ENCODE measurements around the gene PPA1. TPM values are rescaled to one million over a fixed set of nuclear protein-coding genes. Genes with fewer than 3 reads are reported as not detected.

The PPA1 gene
- total RNA-seq, 1 experiment from 2014 or later, result 180 TPM

GRCh38 chr10:70155255-70155838, 77.9 kb downstream of the PPA1 start:
- POLR2A ChIA-PET, result no interaction called here
- ATAC-seq (no peak), DNase-seq (ENCODE audit: low spot score) (no peak)
- Mint-ChIP-seq H3K4me1 (peaks cover 10% of the 10 kb centered on the region), H3K27ac (peak overlapping the region; percentile 50), H3K9me3 (no peaks in the 10 kb centered on the region), H3K36me3 (peaks cover 72% of the 10 kb centered on the region), H3K4me3 (no peak overlapping the region), H3K27me3 (ENCODE audit: low read depth) (no peaks in the 10 kb centered on the region)
- CTCF ChIA-PET, result interaction anchor here (0.7 to 1.1 kb wide), 2 partner anchors 9 to 197 kb away, joined by 3 to 5 read pairs; partner anchors contain the start of gene TYSND1
- TF ChIP-seq E2F5 (CRISPR knock-in tag; IDR thresholded peaks at IDR 0.05), result no peak
- no peak for TF ChIP-seq ZNF512 (CRISPR knock-in tag; IDR thresholded peaks at IDR 0.05; ENCODE audit: borderline replicate concordance)
- TF ChIP-seq ATF2 (CRISPR knock-in tag; IDR thresholded peaks at IDR 0.05; ENCODE audit: borderline replicate concordance, low read depth), result no peak
- TF ChIP-seq GRHL2 (CRISPR knock-in tag; IDR thresholded peaks at IDR 0.05; ENCODE audit: insufficient replicate concordance, severe bottlenecking), result no peak

Other genes with a start within 250 kb of the PPA1 start
- gene MACROH2A2, start 180.6 kb downstream of the PPA1 start, total RNA-seq (2021), result 33.0 to 35.4 TPM (median 33.5 TPM) in 3 replicates
- gene AIFM2, start 100.6 kb downstream of the PPA1 start, total RNA-seq (2021), result 4.4 to 5.2 TPM (median 4.6 TPM) in 3 replicates
- 18.9 to 21.3 TPM (median 20.7 TPM) in 3 replicates for gene TYSND1, start 86.7 kb downstream of the PPA1 start, total RNA-seq (2021)
- 102 to 111 TPM (median 109 TPM) in 3 replicates for gene SAR1A, start 62.9 kb downstream of the PPA1 start, total RNA-seq (2021)
- gene NPFFR1, start 50.6 kb upstream of the PPA1 start, total RNA-seq (2021), result 0.04 to 0.05 TPM in 2 of 3 replicates, not detected in the other
- gene LRRC20, start 149.2 kb upstream of the PPA1 start, total RNA-seq (2021), result 26.4 to 29.4 TPM (median 28.1 TPM) in 3 replicates
- gene EIF4EBP2, start 170.7 kb upstream of the PPA1 start, total RNA-seq (2021), result 111 to 114 TPM (median 112 TPM) in 3 replicates
- gene NODAL, start 208.3 kb upstream of the PPA1 start, total RNA-seq (2021), result 41.1 to 57.0 TPM (median 41.5 TPM) in 3 replicates
- gene PALD1, start 245.3 kb upstream of the PPA1 start, total RNA-seq (2021), result 36.1 to 43.6 TPM (median 38.5 TPM) in 3 replicates